ENCODE measurements around the gene HMSD.

Gene HMSD

GRCh38 chr18:63977040-63977439 is 27.9 kb downstream of the HMSD start:
- Histone ChIP-seq H3K9ac (ENCODE audit: low read depth, low read length) (no peak overlapping the region), H3K4me3 (ENCODE audit: low read depth, low read length) (no peak overlapping the region), H3K9me3 (ENCODE audit: control insufficient read depth, insufficient read depth, low read length) (no peaks in the 10 kb centered on the region), H3K27me3 (ENCODE audit: control insufficient read depth, insufficient read depth, low read length) (peaks cover 74% of the 10 kb centered on the region), H3K36me3 (ENCODE audit: control insufficient read depth, insufficient read depth, low read length) (no peaks in the 10 kb centered on the region), H3K4me1 (ENCODE audit: control insufficient read depth, insufficient read depth, low read length) (no peaks in the 10 kb centered on the region)

DNA sequence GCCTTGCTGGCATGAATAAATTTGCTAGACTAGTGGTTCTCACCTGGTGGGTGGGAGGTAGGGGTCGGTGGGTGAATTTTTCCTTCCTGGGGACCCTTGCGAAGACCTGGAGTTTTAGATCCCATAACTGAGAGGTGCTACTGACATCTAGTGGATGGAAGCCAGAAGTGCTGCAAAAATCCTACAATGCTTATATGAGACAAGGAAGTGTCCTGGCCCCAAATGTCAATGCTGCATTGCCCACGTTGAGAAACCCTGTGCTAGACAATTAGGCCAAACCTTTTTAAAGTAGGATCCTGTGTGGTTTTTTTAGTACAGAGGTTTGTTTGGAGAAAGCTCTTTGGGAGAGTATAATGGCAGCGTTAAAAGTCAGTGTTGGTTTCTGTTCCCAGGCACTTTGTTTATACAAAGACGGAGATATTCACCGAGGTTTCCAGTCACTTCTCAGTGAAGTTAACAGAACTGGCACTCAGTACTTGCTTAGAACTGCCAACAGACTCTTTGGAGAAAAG is 30.4 kb downstream of the HMSD start:
- Histone ChIP-seq H3K9me3 (ENCODE audit: control insufficient read depth, insufficient read depth, low read length) (no peaks in the 10 kb centered on the region), H3K4me1 (ENCODE audit: control insufficient read depth, insufficient read depth, low read length) (no peaks in the 10 kb centered on the region), H3K36me3 (ENCODE audit: control insufficient read depth, insufficient read depth, low read length) (no peaks in the 10 kb centered on the region), H3K27me3 (ENCODE audit: control insufficient read depth, insufficient read depth, low read length) (peaks cover 64% of the 10 kb centered on the region), H3K9ac (ENCODE audit: low read depth, low read length) (no peak overlapping the region), H3K4me3 (ENCODE audit: low read depth, low read length) (no peak overlapping the region)

DNA sequence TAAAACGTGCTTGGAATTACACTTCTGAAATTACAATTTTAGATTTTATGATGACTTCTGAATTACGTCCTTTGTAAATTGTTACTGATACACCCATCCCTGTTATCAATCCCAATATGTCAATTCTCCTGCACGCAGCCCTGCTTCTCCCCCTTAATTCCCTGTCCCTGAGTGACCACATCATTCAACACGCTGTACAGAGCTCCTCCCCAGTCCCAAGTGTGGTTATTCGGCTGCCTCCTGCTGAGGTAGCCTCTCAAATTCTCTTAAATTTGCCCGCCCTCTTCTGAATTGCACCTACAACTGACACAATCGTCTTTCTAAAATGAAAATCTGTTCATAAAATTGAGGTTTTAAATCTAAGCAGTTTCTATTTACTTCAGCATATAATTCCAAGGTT is 30.9 kb downstream of the HMSD start:
- Histone ChIP-seq H3K27me3 (ENCODE audit: control insufficient read depth, insufficient read depth, low read length) (peaks cover 58% of the 10 kb centered on the region), H3K4me3 (ENCODE audit: low read depth, low read length) (no peak overlapping the region), H3K9me3 (ENCODE audit: control insufficient read depth, insufficient read depth, low read length) (no peaks in the 10 kb centered on the region), H3K4me1 (ENCODE audit: control insufficient read depth, insufficient read depth, low read length) (no peaks in the 10 kb centered on the region), H3K9ac (ENCODE audit: low read depth, low read length) (no peak overlapping the region), H3K36me3 (ENCODE audit: control insufficient read depth, insufficient read depth, low read length) (no peaks in the 10 kb centered on the region)

DNA sequence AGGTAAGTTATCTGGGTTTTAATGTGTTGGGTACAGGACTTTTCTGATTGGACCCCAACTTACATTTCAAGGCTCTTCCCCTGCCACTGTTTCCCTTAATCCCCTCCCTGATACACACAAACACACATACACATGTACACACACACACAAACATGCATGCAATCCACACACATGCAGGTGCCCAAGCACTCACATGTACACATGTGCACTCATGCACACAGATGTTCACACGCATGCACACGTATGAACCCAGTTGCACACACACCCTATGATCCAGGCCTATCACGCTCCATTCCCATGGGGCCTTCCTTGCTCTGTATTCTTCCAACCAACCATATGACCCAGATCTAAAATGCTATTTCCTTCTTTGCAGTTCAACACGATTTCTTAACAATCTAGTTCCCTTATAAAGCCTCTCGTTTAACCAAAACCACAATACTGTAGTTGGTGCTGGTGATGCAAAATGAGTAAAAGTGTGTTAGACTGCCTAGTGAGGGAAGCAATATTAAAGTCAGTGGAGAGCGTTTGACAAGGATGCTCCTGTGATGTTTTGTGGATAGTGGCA is 31.9 kb downstream of the HMSD start:
- peaks cover 49% of the 10 kb centered on the region for H3K27me3 ChIP-seq (ENCODE audit: control insufficient read depth, insufficient read depth, low read length)
- H3K4me3 ChIP-seq (ENCODE audit: low read depth, low read length) = no peak overlapping the region
- no peaks in the 10 kb centered on the region for H3K36me3 ChIP-seq (ENCODE audit: control insufficient read depth, insufficient read depth, low read length)
- H3K4me1 ChIP-seq (ENCODE audit: control insufficient read depth, insufficient read depth, low read length) = no peaks in the 10 kb centered on the region
- no peak overlapping the region for H3K9ac ChIP-seq (ENCODE audit: low read depth, low read length)
- H3K9me3 ChIP-seq (ENCODE audit: control insufficient read depth, insufficient read depth, low read length) = no peaks in the 10 kb centered on the region

- no peaks in the 10 kb centered on the region for H3K36me3 ChIP-seq (ENCODE audit: control insufficient read depth, insufficient read depth, low read length)
- no peak overlapping the region for H3K4me3 ChIP-seq (ENCODE audit: low read depth, low read length)
- H3K4me1 ChIP-seq (ENCODE audit: control insufficient read depth, insufficient read depth, low read length) = no peaks in the 10 kb centered on the region
- no peak overlapping the region for H3K9ac ChIP-seq (ENCODE audit: low read depth, low read length)
- H3K9me3 ChIP-seq (ENCODE audit: control insufficient read depth, insufficient read depth, low read length) = no peaks in the 10 kb centered on the region
- H3K27me3 ChIP-seq (ENCODE audit: control insufficient read depth, insufficient read depth, low read length) = peaks cover 42% of the 10 kb centered on the region
Measured at GRCh38 chr18:63981719-63982118, 32.6 kb downstream of the HMSD start.

DNA sequence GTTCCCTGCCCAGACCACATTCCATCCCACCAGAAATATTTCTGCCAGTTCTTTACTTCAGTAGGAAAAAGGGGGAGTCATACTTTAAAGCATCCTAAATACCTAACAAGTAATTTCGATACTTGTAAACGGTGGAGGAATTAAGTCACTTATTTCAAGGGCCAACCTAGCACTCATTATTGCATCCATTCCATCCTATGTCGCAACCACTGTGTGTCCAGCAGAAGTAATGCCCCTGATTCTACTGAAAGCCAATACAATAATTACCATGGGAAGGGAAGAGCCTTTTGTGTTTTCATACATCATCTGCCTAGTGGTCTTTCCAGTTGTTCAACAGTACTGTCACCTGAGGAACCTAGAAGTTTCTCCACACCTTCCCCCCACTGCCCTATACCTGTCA is 33.3 kb downstream of the HMSD start:
- no peak overlapping the region for H3K9ac ChIP-seq (ENCODE audit: low read depth, low read length)
- H3K4me3 ChIP-seq (ENCODE audit: low read depth, low read length) = no peak overlapping the region
- no peaks in the 10 kb centered on the region for H3K36me3 ChIP-seq (ENCODE audit: control insufficient read depth, insufficient read depth, low read length)
- H3K27me3 ChIP-seq (ENCODE audit: control insufficient read depth, insufficient read depth, low read length) = peaks cover 36% of the 10 kb centered on the region
- no peaks in the 10 kb centered on the region for H3K4me1 ChIP-seq (ENCODE audit: control insufficient read depth, insufficient read depth, low read length)
- no peaks in the 10 kb centered on the region for H3K9me3 ChIP-seq (ENCODE audit: control insufficient read depth, insufficient read depth, low read length)

DNA sequence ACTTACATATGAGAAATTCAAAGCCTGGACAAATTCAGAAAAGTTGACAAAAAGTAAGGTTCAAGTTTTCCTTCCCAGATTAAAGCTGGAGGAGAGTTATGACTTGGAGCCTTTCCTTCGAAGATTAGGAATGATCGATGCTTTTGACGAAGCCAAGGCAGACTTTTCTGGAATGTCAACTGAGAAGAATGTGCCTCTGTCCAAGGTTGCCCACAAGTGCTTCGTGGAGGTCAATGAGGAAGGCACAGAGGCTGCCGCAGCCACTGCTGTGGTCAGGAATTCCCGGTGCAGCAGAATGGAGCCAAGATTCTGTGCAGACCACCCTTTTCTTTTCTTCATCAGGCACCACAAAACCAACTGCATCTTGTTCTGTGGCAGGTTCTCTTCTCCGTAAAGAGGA is 37.8 kb downstream of the HMSD start:
- Histone ChIP-seq H3K36me3 (ENCODE audit: control insufficient read depth, insufficient read depth, low read length) (no peaks in the 10 kb centered on the region), H3K4me1 (ENCODE audit: control insufficient read depth, insufficient read depth, low read length) (no peaks in the 10 kb centered on the region)

DNA sequence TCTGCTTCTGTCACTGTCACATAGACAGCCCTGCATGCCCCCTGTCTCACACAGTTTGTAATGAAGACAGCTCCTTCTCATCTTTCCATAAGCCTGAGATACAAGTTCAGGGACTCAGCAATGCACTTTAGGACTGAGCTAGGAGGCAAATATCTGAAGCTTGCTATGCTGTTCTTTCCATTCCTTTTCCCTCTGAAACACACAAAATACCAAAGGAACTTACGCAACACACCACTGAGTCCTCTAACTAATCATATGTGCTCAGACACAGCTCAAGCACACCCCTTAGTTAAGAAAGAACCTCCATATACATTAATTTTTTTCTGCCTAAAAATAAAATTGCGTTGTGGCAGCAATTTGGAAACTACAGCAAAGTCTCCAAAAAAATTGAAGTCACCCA is 38.6 kb downstream of the HMSD start:
- H3K9ac ChIP-seq (ENCODE audit: low read depth, low read length) = no peak overlapping the region
- H3K36me3 ChIP-seq (ENCODE audit: control insufficient read depth, insufficient read depth, low read length) = no peaks in the 10 kb centered on the region
- no peaks in the 10 kb centered on the region for H3K27me3 ChIP-seq (ENCODE audit: control insufficient read depth, insufficient read depth, low read length)
- no peaks in the 10 kb centered on the region for H3K4me1 ChIP-seq (ENCODE audit: control insufficient read depth, insufficient read depth, low read length)
- H3K4me3 ChIP-seq (ENCODE audit: low read depth, low read length) = no peak overlapping the region
- H3K9me3 ChIP-seq (ENCODE audit: control insufficient read depth, insufficient read depth, low read length) = no peaks in the 10 kb centered on the region

More for the DNA sequence above, 37.8 kb downstream of the HMSD start:
- H3K9ac ChIP-seq (ENCODE audit: low read depth, low read length) = no peak overlapping the region
- peaks cover 3% of the 10 kb centered on the region for H3K27me3 ChIP-seq (ENCODE audit: control insufficient read depth, insufficient read depth, low read length)
- no peak overlapping the region for H3K4me3 ChIP-seq (ENCODE audit: low read depth, low read length)
- no peaks in the 10 kb centered on the region for H3K9me3 ChIP-seq (ENCODE audit: control insufficient read depth, insufficient read depth, low read length)

DNA sequence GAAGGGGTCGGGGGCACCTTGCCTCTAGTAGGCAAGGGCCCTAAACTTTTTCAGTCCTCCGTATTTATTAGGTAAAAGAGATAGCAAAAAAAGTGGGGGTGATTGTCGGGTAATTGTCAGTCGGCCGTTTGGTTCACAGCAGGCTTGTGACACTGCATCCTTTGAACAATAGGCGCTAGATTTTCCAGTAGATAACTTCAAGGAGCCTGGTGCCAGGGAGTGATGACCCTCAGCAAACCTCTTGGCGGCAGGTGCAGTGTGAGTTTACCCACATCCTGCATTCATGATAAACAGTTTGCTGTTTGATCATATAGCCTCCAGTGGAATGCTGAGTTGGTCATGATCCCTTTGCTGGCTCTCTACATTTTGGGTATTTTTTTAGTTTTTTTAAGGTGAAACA is 43.6 kb downstream of the HMSD start:
- Histone ChIP-seq H3K9me3 (ENCODE audit: control insufficient read depth, insufficient read depth, low read length) (no peaks in the 10 kb centered on the region), H3K36me3 (ENCODE audit: control insufficient read depth, insufficient read depth, low read length) (no peaks in the 10 kb centered on the region), H3K9ac (ENCODE audit: low read depth, low read length) (no peak overlapping the region)

DNA sequence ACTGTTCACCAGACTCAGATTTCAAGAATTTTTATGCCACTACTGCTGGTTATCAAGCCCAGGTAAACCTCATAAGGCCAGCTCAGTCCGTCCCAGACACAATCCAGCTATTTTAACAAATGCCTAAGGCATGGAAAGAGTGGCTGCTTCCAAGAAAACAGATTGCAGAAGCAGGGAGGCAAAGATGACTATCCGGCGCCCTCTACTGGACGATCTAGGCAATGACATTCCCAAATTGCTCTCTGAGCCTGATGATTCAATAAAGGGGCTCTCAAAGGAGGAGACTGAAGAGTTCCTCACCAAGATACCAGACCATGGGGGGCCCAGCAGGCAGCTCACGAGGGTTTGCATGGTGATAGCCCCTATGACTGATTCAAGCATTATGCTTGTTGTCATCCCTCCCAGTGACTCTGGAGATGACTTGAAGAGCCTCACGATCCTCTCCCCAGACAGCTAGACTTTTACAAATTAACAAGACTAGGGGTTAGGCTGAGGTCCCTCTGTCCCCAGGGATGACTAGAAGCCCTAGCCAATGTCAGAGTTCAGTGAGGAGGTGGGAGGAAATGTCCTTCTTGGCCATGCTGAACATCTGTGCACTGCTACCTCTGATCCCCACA is 45.8 kb downstream of the HMSD start:
- H3K4me1 ChIP-seq (ENCODE audit: control insufficient read depth, insufficient read depth, low read length) = no peaks in the 10 kb centered on the region

More for the DNA sequence above, 43.6 kb downstream of the HMSD start:
- Histone ChIP-seq H3K4me1 (ENCODE audit: control insufficient read depth, insufficient read depth, low read length) (no peaks in the 10 kb centered on the region), H3K27me3 (ENCODE audit: control insufficient read depth, insufficient read depth, low read length) (no peaks in the 10 kb centered on the region), H3K4me3 (ENCODE audit: low read depth, low read length) (no peak overlapping the region)

GRCh38 chr18:63997041-63997440 is 47.9 kb downstream of the HMSD start:
- no peaks in the 10 kb centered on the region for H3K9me3 ChIP-seq (ENCODE audit: control insufficient read depth, insufficient read depth, low read length)
- H3K9ac ChIP-seq (ENCODE audit: low read depth, low read length) = no peak overlapping the region
- peaks cover 4% of the 10 kb centered on the region for H3K27me3 ChIP-seq (ENCODE audit: control insufficient read depth, insufficient read depth, low read length)
- no peaks in the 10 kb centered on the region for H3K4me1 ChIP-seq (ENCODE audit: control insufficient read depth, insufficient read depth, low read length)
- no peaks in the 10 kb centered on the region for H3K36me3 ChIP-seq (ENCODE audit: control insufficient read depth, insufficient read depth, low read length)
- H3K4me3 ChIP-seq (ENCODE audit: low read depth, low read length) = no peak overlapping the region

More for the DNA sequence above, 45.8 kb downstream of the HMSD start:
- H3K9me3 ChIP-seq (ENCODE audit: control insufficient read depth, insufficient read depth, low read length) = no peaks in the 10 kb centered on the region
- no peak overlapping the region for H3K9ac ChIP-seq (ENCODE audit: low read depth, low read length)
- no peaks in the 10 kb centered on the region for H3K27me3 ChIP-seq (ENCODE audit: control insufficient read depth, insufficient read depth, low read length)
- H3K36me3 ChIP-seq (ENCODE audit: control insufficient read depth, insufficient read depth, low read length) = no peaks in the 10 kb centered on the region
- H3K4me3 ChIP-seq (ENCODE audit: low read depth, low read length) = no peak overlapping the region

DNA sequence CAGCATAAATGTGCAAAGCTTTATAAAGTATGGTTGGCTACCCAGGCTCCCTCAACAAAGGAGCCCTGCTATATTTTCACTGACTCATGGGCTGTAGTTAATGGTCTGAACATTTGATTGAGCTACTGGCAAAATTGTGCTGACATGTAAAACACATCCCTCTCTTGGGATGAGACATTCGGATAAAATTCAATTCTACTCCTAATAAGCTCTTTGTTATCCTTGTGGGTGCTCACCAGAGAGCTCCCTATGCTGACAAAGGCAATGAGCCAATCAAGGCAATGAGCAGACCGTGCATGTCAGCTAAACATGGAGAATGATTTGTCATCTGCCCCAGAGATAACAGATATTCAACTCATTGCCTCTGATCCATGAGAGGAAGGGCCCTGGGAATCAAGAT is 48.5 kb downstream of the HMSD start:
- H3K9me3 ChIP-seq (ENCODE audit: control insufficient read depth, insufficient read depth, low read length) = no peaks in the 10 kb centered on the region
- no peak overlapping the region for H3K9ac ChIP-seq (ENCODE audit: low read depth, low read length)
- no peaks in the 10 kb centered on the region for H3K4me1 ChIP-seq (ENCODE audit: control insufficient read depth, insufficient read depth, low read length)
- H3K36me3 ChIP-seq (ENCODE audit: control insufficient read depth, insufficient read depth, low read length) = no peaks in the 10 kb centered on the region
- H3K27me3 ChIP-seq (ENCODE audit: control insufficient read depth, insufficient read depth, low read length) = peaks cover 5% of the 10 kb centered on the region
- H3K4me3 ChIP-seq (ENCODE audit: low read depth, low read length) = no peak overlapping the region

Measured in iPS-15b (cell line).